GM21737 (cell line): Measurements from ENCODE around the gene GLIS1.

Experiments used
- ATAC-seq: cut with Tn5 transposase; IDR thresholded peaks from one replicate; pipeline ENCODE4 v1.9.1; 2021; ENCODE audit warnings: mild to moderate bottlenecking, moderate library complexity; ENCODE audit not compliant: unreplicated experiment

The GLIS1 gene

GRCh38 chr1:53477651-53478501, 261.1 kb downstream of the GLIS1 start:
- no peak for ATAC-seq

DNA sequence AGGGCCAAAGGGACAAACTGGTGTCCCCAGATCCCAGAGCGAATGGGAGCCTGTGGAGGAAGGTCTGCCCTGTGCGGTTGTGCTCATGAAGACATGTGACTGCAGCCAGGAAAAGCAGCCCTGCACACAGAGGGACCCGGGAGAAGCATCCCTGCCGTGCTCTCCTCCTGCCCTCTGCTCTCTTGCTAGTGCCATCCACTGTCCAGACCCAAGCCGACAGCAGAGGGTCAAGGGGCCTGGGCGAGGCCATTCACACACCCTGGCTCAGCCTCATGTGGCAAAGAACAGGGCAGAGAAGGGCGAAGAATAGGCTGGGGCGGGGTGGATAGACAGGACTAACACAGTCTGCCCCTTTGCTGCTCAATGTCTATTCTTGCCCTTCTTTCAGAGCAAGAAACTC, 262.4 kb downstream of the GLIS1 start:
- ATAC-seq, result no peak

DNA sequence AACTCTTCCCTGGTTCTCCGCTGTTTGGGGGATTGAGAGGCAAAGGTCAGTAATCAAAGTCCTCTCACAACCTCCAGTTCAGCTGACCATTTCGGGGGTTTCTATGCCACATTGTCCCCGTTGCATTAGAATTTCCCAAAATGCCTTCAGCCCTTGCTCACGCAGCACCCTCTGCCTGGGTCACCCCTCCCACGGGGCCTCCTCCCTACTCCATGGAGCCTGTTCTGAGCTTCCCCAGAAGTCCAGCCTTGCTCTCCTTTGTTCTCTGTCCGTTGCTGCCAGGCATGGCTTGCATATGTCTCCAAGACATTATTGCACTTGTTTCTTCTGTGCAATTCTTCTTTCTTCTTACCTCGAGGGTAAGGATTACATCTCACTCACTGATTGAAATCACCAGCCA, 263.3 kb downstream of the GLIS1 start:
- ATAC-seq, result no peak

DNA sequence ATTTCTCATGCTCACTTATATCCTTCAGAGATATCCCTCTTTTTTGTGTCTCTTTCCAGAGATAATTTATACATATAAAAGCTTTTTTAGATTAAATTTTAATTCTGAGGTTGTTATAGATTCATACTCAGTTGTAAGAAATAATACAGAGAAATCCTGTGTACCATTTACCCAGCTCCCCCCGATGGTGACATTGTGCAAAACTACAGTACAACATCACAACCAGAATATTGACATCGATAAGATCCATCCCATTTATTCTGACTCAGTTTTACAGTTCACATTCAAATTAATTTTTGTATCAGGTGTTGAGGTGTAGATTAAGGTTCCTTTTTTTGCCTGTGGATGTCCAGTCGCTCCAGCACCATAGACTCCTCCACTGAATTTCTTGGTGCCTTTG, 265.5 kb downstream of the GLIS1 start:
- ATAC-seq, result no peak

DNA sequence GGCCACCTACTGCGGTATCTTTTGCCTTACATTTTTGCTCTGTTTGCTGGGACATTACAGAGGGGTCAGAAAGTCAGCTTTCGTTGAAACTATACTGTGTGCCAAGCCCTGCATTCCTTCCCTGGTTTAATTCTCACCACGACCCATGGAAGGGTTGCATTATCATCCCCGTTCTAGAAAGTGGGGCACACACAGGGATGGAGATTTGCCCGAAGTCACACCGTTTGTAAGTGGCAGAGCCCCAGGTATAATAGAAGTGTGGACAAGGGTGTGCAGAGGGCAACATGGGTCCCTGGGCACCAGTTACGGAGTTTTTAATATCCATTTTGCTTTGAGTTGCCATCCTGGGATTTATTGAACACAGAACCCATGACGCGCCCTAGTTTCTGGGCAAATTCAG, 268.0 kb downstream of the GLIS1 start:
- no peak for ATAC-seq

GRCh38 chr1:53470584-53470983, 268.4 kb downstream of the GLIS1 start:
- ATAC-seq, result no peak

- no peak for ATAC-seq
These were observed 268.8 kb downstream of the GLIS1 start for GRCh38 chr1:53470155-53470554.

DNA sequence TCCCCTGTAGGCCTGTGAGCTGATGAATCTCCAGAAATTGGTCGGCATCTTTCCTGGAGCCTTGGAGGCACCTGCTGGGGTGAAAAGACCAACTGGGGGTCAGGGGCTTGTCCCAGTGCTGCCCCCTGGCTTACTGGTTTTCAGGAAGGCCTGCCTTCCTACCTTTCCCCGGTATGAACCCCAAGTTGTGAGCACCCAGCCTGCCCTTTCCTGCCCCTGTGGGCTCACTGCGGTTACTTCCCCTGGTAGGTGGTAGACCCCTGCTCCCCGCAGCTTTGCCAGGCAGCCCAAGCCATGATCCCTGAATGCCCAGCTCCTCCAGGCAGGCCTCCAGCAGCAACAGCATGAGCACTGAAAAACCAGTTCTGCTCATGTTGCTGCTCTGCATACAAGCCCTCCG, 269.6 kb downstream of the GLIS1 start:
- ATAC-seq, result no peak

DNA sequence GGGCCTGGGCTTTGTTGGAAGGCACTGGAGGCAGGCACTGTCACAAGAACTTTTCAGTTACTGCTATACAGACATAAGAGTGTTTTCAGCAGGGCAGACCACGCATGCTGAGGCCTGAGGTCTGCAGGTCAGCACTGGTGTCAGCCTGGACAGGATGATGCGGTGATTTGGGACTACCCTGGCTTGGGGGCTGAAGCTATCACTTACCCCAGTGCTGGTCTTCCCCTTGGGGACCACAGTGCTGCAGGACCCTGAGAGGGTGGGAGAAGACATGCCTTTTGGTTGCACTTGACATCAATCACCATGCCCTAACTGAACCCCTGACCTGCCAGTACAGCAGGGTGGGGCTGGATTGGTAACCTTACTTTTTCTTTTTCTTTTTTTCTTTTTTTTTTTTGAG, 270.6 kb downstream of the GLIS1 start:
- ATAC-seq, result no peak

GRCh38 chr1:53467391-53467790, 271.6 kb downstream of the GLIS1 start:
- no peak for ATAC-seq

- ATAC-seq, result no peak
These were observed 273.7 kb downstream of the GLIS1 start for GRCh38 chr1:53465023-53465957.

DNA sequence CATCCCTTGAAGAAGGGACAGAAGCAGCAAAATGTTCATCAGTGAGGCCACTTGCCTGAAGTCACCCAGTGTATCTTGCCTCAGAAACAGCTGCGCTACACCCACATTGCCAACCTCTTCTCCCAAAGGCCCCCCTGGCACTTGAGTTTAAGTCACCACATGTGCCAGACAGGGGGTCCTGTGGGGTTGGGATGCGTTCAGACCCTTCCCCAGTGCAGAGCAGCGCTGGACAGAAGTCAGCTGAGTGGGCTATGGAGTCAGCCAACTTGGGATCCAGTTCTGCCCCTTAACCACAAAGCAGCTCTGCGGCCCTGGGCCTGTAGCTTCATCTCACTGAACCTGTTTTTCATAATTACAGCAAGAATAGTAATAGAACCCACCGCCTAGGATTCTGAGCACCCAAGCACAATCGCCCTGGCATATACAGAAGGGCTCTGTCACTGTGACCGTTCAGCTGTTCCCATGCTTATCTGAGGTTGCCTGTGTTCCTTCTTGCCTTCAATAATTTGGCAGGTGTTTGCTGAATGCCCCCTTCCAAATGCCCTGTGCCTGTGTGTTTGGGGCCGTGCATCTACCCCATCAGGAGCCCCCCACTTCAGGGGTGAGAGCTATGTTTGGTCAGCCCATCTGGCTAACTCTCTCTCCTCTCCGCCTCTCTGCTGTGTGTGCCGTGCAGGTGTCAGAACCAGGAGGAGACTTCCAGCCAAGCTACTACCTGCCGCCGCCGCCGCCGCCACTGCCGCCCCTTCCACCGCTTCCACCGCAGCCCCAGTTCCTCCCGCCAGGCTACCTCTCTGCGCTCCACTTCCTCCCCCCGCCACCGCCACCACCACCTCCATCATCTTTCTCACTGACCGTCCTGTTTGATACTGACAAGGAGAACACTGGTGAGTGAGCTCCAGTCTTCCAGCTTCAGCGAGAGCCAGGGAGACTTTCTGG, 274.7 kb downstream of the GLIS1 start:
- ATAC-seq, result no peak

GRCh38 chr1:53462769-53463501, 276.0 kb downstream of the GLIS1 start:
- no peak for ATAC-seq

GRCh38 chr1:53462193-53462592, 276.8 kb downstream of the GLIS1 start:
- no peak for ATAC-seq

DNA sequence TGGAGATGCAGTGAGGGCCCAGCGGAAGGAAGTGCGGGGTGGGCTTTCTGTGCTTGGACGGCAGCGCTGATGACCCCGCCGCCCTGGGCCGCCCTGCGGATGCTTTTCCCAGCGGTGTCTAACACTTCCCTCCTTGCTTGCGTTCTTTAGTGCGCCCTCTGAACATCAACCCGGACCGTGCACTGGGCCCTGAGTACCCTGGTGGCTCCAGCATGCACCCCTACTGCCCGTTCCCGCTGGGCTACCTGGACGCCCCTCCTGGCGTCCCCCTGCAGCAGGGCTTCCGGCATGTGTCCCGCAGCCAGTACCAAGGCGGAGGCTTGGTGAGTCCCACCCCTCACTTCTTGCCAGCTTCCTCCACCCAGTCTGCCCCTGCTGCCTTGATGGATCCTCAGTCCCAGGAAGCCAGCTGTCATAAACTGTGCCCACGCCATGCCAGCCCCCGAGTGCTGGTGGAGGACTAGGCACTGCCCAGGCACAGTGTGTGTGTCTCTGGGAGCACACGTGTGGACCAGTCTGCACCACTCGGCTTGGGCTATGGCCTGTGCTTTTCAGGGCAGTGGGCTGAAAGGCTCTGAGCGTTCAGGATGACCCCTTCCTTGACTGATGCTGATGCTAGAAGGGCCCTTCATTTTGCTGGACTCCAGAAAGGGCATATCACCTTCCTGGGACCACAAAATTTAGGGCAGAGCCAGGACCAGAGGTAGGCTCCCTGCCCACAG, 277.5 kb downstream of the GLIS1 start:
- ATAC-seq, result no peak

- no peak for ATAC-seq
These were observed 278.2 kb downstream of the GLIS1 start for GRCh38 chr1:53460666-53461322.

GRCh38 chr1:53460211-53460634, 278.7 kb downstream of the GLIS1 start:
- ATAC-seq, result no peak

GRCh38 chr1:53459321-53460175, 279.4 kb downstream of the GLIS1 start, which contains the start of gene DMRTB1:
Gene DMRTB1 (plus strand): TSS chr1:53459399. CDS start chr1:53459454, 55 bp downstream.
- no peak for ATAC-seq
